ENCODE measurements around the gene PCCA. TPM values are rescaled to one million over a fixed set of nuclear protein-coding genes. Genes with fewer than 3 reads are reported as not detected.

Gene PCCA
- total and polyA plus RNA-seq, 2 donors (not counting 3 experiments of a cell fraction or from before 2014, with no cell fraction given): 5.7 to 20.2 TPM

DNA sequence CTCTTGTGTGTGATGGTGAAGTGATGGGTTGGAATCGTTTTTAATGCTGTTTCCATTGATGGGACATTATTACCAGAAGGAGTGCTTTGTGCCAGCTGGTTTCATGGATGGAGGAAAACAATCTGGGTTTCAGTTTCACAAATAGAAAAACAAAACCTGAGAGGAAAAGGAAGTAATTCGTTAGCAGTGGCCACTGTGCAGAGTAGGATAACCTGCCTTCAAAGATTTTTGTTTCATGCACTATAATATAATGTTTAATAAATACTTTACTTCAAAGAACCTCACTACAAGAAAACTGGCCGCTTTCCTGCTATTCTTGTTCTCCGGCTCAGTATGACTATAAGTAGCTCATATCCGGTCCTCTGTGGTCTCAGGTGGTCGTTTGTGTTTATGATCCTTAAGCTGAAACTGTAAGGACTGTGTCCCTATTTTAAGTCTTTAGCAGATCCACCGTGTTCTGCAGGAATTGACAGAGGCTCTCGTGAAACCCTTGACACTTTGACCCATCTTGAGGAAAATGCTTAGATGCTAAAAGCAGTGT is 395.0 kb downstream of the PCCA start:
- Histone ChIP-seq H2AFZ (ENCODE audit: low read depth, low read length) (no peak overlapping the region), H3K27me3 (ENCODE audit: control insufficient read depth in 2 of 2, insufficient read depth in 2 of 2, low read length in 2 of 2) (no peaks in the 10 kb centered on the region), H3K9me1 (replicated peaks; ENCODE audit: control insufficient read depth, extremely low read depth, insufficient read depth, low read length) (no peaks in the 10 kb centered on the region), H3K4me1 (ENCODE audit: control insufficient read depth, extremely low read depth, insufficient read depth, low read length) (peaks cover 7% of the 10 kb centered on the region), H3K9me3 (replicated peaks; ENCODE audit: control insufficient read depth, insufficient read depth, low read length) (no peaks in the 10 kb centered on the region), H3K79me2 (ENCODE audit: control insufficient read depth, insufficient read depth, low read length) (no peaks in the 10 kb centered on the region), H3K4me2 (ENCODE audit: insufficient read depth, low read length) (peak overlapping the region; percentile 64), H3K4me3 (replicated peaks in 1 of 3; ENCODE audit: insufficient read depth in 1 of 3, low read depth in 1 of 3, low read length in 3 of 3) (no peak overlapping the region), H4K20me1 (replicated peaks; ENCODE audit: control insufficient read depth, extremely low read depth, insufficient read depth, low read length) (no peaks in the 10 kb centered on the region), H3K27ac (ENCODE audit: insufficient read depth, low read depth, low read length) (no peak overlapping the region), H3K36me3 (ENCODE audit: control insufficient read depth in 2 of 2, extremely low read depth in 1 of 2, insufficient read depth in 2 of 2, low read length in 2 of 2) (no peaks in the 10 kb centered on the region), H3K9ac (replicated peaks; ENCODE audit: extremely low read depth, insufficient read depth, low read length) (no peak overlapping the region)
- no TSS peak for BruUV-seq (replicated peaks)
- no peak for TF ChIP-seq GATA2 (IDR thresholded peaks at IDR 0.05; ENCODE audit: insufficient read depth, insufficient read length, low read depth, low read length)
- no peak for TF ChIP-seq POLR2AphosphoS5 (IDR thresholded peaks at IDR 0.05; ENCODE audit: insufficient read depth, low read depth, low read length)
- no peak for TF ChIP-seq EZH2 (IDR thresholded peaks at IDR 0.05; ENCODE audit: borderline replicate concordance, low read depth, low read length, severe bottlenecking)
- CTCF ChIA-PET: interaction anchor here (1.0 to 1.5 kb wide), 3 partner anchors 30 to 248 kb away, joined by 3 to 4 read pairs (median 3); no protein-coding TSS in a partner anchor
- DNase-seq (ENCODE audit: low read depth, low spot score) (peak; percentile 57), FAIRE-seq (peak; percentile 77)
- intact Hi-C loops (cut with micrococcal nuclease) (loop anchor here (5.0 kb wide), 1 partner anchor 92 kb away; no protein-coding TSS in a partner anchor), dilution Hi-C loops (cut with MboI; ENCODE audit: extremely low pct_ligation_motif_present, low sequenced_read_pairs) (no loop called here)
- POLR2A ChIA-PET: no interaction called here

DNA sequence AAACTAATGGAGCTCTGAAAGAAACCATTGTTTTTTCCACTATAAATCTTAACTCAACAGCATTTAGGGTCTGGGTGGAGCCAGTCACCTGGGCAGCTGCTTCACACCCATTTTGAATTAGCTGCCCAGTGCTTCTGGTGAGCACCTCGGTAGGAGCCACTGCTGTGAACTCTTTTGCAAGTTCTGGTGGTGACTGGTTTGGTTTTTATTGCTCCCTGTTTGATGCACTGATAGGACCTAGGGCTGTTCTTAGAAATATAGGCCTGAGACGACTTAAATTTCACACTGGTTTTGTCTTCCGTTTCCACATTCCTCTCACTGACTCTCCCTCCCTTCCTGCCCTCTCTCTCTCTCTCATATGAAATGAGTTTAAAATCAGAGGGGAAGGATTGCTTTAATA is 395.8 kb downstream of the PCCA start:
- BruUV-seq (replicated peaks): no TSS peak
- Histone ChIP-seq H4K20me1 (replicated peaks; ENCODE audit: control insufficient read depth, extremely low read depth, insufficient read depth, low read length) (no peaks in the 10 kb centered on the region), H3K27me3 (ENCODE audit: control insufficient read depth in 2 of 2, insufficient read depth in 2 of 2, low read length in 2 of 2) (no peaks in the 10 kb centered on the region), H3K9me3 (replicated peaks; ENCODE audit: control insufficient read depth, insufficient read depth, low read length) (no peaks in the 10 kb centered on the region), H3K9ac (replicated peaks; ENCODE audit: extremely low read depth, insufficient read depth, low read length) (no peak overlapping the region), H3K79me2 (ENCODE audit: control insufficient read depth, insufficient read depth, low read length) (no peaks in the 10 kb centered on the region), H3K27ac (ENCODE audit: insufficient read depth, low read depth, low read length) (no peak overlapping the region), H3K4me2 (ENCODE audit: insufficient read depth, low read length) (no peak overlapping the region), H3K4me3 (replicated peaks in 1 of 3; ENCODE audit: insufficient read depth in 1 of 3, low read depth in 1 of 3, low read length in 3 of 3) (no peak overlapping the region), H2AFZ (ENCODE audit: low read depth, low read length) (no peak overlapping the region), H3K9me1 (replicated peaks; ENCODE audit: control insufficient read depth, extremely low read depth, insufficient read depth, low read length) (no peaks in the 10 kb centered on the region), H3K36me3 (ENCODE audit: control insufficient read depth in 2 of 2, extremely low read depth in 1 of 2, insufficient read depth in 2 of 2, low read length in 2 of 2) (no peaks in the 10 kb centered on the region), H3K4me1 (ENCODE audit: control insufficient read depth, extremely low read depth, insufficient read depth, low read length) (peaks cover 7% of the 10 kb centered on the region)
- DNase-seq (ENCODE audit: low read depth, low spot score): no peak
- CTCF ChIA-PET: interaction anchor here (1.0 to 1.5 kb wide), 2 partner anchors 30 to 249 kb away, joined by 3 to 4 read pairs; no protein-coding TSS in a partner anchor
- POLR2A ChIA-PET: no interaction called here
- dilution Hi-C loops (cut with MboI; ENCODE audit: extremely low pct_ligation_motif_present, low sequenced_read_pairs): no loop called here
- TF ChIP-seq MYC (IDR thresholded peaks at IDR 0.05; ENCODE audit: low read depth, low read length) (no peak), POLR2AphosphoS5 (IDR thresholded peaks at IDR 0.05; ENCODE audit: insufficient read depth, low read depth, low read length) (no peak), POLR2A (IDR thresholded peaks at IDR 0.05; ENCODE audit: low read depth, low read length) (no peak), JUN (IDR thresholded peaks at IDR 0.05; ENCODE audit: borderline replicate concordance, insufficient read depth, insufficient read length, low read depth) (no peak), GATA2 (IDR thresholded peaks at IDR 0.05; ENCODE audit: insufficient read depth, insufficient read length, low read depth, low read length) (no peak), EZH2 (IDR thresholded peaks at IDR 0.05; ENCODE audit: borderline replicate concordance, low read depth, low read length, severe bottlenecking) (no peak), FOS (IDR thresholded peaks at IDR 0.05; ENCODE audit: borderline replicate concordance, insufficient read depth, low read length) (no peak)
- TF ChIP-seq, protein P1, sequence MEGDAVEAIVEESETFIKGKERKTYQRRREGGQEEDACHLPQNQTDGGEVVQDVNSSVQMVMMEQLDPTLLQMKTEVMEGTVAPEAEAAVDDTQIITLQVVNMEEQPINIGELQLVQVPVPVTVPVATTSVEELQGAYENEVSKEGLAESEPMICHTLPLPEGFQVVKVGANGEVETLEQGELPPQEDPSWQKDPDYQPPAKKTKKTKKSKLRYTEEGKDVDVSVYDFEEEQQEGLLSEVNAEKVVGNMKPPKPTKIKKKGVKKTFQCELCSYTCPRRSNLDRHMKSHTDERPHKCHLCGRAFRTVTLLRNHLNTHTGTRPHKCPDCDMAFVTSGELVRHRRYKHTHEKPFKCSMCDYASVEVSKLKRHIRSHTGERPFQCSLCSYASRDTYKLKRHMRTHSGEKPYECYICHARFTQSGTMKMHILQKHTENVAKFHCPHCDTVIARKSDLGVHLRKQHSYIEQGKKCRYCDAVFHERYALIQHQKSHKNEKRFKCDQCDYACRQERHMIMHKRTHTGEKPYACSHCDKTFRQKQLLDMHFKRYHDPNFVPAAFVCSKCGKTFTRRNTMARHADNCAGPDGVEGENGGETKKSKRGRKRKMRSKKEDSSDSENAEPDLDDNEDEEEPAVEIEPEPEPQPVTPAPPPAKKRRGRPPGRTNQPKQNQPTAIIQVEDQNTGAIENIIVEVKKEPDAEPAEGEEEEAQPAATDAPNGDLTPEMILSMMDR (IDR thresholded peaks at IDR 0.05; ENCODE audit: extremely low read depth in 1 of 2, insufficient read depth in 1 of 2, low read depth in 1 of 2, low read length in 2 of 2): no peak
- TF ChIP-seq, protein P2, sequence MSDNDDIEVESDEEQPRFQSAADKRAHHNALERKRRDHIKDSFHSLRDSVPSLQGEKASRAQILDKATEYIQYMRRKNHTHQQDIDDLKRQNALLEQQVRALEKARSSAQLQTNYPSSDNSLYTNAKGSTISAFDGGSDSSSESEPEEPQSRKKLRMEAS (IDR thresholded peaks at IDR 0.05; ENCODE audit: insufficient read depth, insufficient read length): no peak
- no peak for FAIRE-seq
- intact Hi-C loops (cut with micrococcal nuclease): loop anchor here (5.0 kb wide), 1 partner anchor 92 kb away; no protein-coding TSS in a partner anchor
